Hematopoietic multipotent progenitor cell treated with erythropoietin and hydrocortisone succinate and interleukin-3 and kit ligand, for 4 days (in vitro differentiated cells): ENCODE results near the gene KCNN4.

Source experiments
- DNase-seq: peaks from one replicate; pipeline ENCODE4 v3.0.0-alpha.2; 2015

KCNN4 gene

GRCh38 chr19:43747557-43748204 lies 33.1 kb downstream of the KCNN4 start:
- DNase-seq, result no peak

DNA sequence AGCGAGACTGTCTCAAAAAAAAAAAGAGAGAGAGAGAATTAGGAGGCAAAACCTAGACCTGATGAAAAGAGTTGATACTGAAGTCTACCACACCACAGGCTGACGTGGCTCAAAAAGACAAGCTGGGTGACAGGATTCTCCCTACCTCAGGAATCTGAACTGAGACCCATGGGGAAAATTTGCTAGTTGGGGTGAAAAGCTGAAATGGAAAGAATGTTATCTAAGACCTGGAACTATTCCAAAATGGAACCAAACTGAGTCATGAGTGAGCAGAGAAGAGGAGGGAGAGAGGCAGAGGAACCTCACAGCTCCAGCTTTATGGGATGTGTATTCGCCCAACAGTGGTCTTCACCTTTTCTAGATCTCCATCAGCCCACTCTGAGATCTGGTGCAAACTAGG lies 37.7 kb downstream of the KCNN4 start:
- DNase-seq, result no peak

DNA sequence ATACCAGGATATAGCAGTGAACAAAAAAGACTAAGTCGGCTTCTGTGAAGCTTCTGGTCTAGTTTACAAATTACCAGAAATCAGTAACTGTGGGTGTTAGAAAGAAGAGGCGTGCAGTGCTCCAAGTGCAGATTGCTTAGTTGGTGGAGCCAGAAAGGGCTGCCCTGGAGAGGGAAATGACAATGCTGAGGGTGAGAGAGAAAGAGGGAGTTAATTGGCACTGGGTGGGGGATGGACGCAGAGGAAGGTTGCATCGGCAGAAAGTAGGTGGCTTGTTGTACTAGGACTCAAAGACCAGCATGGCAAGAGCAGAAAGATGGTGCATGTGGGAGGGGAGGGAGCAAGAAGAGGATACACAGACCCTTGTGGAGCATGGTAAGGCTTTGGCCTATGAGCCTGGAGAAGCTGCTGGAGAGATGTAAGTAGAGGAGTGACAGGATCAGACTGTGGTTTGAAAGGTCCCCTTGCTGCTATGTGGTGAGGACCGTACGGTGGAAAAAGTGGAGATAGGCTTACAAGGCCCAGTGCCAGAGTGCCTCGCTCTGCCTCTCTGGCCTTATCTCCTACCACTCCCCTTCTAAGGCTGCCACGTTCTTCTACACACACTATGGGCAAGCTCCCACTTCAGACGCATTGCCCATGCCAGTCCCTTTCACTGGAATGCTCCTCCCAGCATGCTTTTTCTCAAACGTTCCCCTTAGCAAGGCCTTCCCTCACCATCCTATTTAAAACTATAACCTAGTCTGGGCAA lies 39.5 kb downstream of the KCNN4 start:
- peak; percentile 79 for DNase-seq

- DNase-seq, result no peak
Observed at GRCh38 chr19:43739439-43740235, 41.1 kb downstream of the KCNN4 start.

DNA sequence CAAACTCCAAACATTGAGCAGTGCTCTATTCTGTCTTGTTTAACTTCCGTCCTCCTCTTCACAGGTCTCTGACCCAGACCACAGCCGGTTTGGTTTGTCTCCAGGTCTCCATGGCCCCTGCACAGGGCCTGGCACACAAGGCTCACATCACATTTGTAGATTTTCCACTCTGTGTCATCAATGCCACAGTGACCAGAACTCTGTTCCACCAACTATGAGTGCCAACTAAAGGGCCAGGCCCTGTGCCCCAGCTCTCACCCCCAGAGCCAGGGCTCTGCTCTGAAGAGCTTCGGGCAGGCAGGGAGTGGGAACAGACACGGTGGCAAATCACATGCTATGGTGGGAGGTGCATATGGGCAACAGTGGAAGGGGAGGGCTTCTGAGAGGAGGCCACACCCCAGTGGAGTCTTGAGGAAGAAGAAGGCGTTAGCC lies 42.0 kb downstream of the KCNN4 start:
- DNase-seq, result peak; percentile 70

DNA sequence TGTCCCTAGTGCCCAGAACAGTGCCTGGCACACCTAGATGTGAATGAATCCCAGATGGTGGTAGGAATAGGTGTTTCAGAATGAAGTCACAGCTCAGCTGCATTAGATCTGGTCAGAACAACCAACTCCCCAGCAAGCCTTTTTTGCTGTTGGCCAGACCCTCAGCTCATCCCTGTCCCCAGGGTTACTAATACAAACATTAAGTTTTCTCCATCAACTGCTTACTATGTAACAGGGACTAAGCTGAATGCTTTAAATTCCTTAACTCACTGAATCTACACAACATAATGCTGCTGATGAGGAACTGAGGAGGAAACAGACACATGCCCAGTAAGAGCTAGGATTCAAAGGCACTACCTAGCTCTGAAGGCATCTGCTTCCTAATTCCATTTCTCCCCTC lies 44.8 kb downstream of the KCNN4 start:
- no peak for DNase-seq

GRCh38 chr19:43735013-43735412 lies 45.8 kb downstream of the KCNN4 start:
- no peak for DNase-seq

GRCh38 chr19:43731846-43732245 lies 48.9 kb downstream of the KCNN4 start:
- peak; percentile 43 for DNase-seq

DNA sequence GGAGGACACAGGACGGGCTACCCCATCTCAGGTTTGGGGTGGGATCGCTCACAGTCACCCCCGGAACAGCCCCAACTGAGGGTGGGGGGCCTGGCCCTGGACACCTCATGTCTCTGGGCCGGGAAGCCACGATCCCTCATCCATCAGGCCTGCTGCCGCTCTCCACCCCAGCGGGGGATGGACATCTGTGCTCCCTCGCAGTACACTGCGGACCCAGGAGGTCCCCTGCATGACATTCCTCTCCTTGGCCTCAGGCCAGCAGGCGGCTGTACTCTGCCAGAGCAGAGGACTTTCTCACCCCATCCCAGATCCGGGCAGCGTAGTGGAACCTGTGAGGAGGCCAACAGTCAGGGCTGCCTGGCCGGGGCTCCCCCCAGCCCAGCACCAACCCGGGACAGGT lies 49.4 kb downstream of the KCNN4 start:
- no peak for DNase-seq

DNA sequence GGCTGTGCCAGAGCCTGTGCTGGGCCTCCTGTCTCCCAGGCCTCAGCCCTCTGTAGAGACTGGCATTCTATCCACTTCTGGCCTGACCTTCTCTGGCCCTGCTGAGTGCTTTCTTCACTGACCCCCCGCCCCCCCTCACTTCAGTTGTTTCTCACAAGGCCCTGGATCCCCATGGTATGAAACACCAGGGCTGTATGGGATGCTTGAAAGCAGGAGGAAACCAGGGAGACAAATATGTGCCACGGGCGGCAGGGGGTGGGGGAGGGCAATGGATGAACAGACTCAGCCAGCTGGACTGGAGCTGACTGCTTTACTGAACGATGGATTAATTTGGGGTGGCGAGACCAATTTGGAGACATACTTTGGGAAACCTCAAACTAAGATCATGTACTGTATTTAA lies 50.9 kb downstream of the KCNN4 start:
- no peak for DNase-seq

- DNase-seq, result no peak
Observed at GRCh38 chr19:43727593-43727853, 53.2 kb downstream of the KCNN4 start.

GRCh38 chr19:43726736-43727592 lies 53.8 kb downstream of the KCNN4 start:
- DNase-seq, result peak; percentile 38

- DNase-seq, result peak; percentile 66
Observed at GRCh38 chr19:43725468-43725867, 55.3 kb downstream of the KCNN4 start.

DNA sequence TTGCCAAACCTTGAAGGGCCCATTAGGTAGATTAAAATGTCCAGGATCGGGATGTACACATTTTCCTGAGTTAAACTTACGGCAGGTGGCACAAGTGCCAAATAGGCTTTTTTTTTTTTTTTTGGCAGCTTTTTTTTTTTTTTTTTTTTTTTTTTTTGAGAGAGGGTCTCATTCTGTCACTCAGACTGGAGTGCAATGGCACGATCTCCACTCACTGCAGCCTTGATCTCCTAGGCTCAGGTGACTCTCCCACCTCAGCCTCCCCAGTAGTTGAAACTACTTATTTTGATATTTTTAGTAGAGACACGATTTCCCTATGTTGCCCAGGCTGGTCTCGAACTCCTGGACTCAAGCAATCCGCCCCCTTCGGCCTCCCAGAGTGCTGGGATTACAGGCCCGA lies 55.9 kb downstream of the KCNN4 start:
- DNase-seq, result no peak

DNA sequence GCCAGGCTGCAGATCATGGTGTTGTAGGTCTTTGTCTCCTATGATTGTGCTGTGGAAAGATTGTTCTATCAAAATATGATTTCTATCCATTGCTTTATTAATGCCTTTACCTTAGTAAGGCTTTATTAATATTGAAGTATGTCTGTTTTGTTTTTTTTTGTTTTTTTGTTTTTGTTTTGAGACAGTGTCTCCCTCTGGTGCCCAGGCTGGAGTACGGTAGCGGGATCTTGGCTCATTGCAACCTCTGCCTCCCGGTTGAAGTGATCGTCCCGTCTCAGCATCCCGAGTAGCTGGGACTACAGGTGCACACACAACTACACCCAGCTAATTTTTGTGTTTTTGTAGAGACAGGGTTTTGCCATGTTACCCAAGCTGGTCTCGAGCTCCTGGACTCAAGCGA lies 57.2 kb downstream of the KCNN4 start:
- peak; percentile 27 for DNase-seq

GRCh38 chr19:43721469-43722048 lies 59.2 kb downstream of the KCNN4 start:
- DNase-seq, result no peak

DNA sequence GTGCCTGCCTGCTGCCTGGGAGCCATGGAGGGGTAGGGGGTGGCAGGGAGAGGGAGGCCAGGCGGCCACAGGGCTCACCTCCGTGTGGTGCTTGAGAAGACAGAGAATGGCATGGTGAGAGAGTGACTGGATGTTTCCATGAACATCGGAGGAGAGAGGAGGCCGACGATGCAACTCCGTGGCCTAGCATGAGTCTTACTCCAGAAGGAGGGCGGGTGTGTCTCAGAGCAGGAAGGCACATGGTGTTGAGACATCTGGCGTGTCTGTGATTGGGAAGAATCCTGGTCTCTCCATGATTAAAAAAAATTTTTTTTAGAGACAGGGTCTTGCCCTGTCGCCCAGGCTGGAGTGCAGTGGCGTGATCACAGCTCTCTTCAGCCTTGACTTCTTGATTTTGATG lies 59.8 kb downstream of the KCNN4 start:
- DNase-seq, result no peak

DNA sequence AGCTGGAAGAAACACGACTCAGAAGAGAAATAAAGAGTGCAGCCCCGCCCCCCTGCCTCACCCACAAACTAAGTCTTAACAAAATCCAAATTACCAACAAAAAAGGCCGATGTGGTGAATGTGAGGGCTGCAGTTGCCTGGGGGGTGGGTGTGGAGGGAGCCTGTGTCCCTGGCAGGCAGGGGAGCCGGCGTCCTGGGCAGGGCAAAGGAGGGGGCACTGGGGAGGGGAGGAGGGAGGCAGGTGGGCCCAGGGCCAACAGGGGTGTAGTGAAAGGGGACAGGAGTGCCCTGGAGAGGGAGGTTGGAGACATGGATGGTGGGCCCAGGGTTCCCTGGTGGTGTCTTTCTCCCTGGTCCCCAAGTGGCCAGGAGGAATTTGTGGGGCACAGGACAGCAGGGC lies 60.9 kb downstream of the KCNN4 start:
- no peak for DNase-seq

DNA sequence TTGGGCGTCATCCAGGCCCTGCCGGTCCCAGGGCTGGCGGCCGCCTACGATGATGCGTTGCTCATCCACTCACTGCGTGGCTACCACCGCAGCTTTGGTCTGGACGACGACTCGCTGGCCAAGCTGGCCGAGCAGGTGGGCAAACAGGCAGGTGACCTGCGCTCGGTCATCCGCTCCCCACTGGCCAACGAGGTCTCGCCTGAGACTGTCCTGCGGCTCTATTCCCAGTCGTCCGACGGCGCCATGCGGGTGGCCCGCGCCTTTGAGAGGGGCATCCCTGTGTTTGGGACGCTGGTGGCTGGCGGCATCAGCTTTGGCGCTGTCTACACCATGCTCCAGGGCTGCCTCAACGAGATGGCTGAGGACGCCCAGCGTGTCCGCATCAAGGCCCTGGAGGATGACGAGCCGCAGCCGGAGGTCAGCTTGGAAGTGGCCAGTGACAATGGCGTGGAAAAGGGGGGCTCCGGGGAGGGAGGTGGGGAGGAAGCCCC lies 61.4 kb downstream of the KCNN4 start:
- DNase-seq, result no peak

DNA sequence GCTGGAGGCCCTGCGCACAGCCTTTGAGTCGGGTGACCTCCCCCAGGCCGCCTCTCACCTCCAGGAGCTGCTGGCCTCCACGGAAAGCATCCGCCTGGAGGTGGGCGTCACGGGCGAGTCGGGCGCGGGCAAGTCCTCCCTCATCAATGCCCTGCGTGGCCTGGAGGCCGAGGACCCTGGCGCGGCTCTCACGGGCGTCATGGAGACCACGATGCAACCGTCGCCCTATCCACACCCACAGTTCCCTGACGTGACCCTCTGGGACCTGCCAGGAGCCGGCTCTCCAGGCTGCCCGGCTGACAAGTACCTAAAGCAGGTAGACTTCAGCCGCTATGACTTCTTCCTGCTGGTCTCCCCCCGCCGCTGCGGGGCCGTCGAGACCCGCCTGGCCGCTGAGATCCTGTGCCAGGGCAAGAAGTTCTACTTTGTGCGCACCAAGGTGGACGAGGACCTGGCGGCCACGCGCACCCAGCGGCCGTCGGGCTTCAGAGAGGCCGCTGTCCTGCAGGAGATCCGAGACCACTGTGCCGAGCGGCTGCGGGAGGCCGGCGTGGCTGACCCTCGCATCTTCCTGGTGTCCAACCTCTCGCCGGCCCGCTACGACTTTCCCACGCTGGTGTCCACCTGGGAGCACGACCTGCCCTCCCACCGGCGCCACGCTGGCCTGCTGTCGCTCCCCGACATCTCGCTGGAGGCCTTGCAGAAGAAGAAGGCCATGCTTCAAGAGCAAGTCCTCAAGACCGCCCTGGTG lies 62.0 kb downstream of the KCNN4 start:
- DNase-seq, result no peak
